Astrocyte of the spinal cord (primary cell): ENCODE measurements around the gene KIF1C.

Source experiments
- DNase-seq: peaks from one replicate; pipeline ENCODE4 v3.0.0; 2011; ENCODE audit warnings: low read depth, low spot score
- H3K4me3 ChIP-seq: 2 replicates; pipeline ENCODE4 v1.5.1; 2011; ENCODE audit warnings: low read depth, mild to moderate bottlenecking, low read length, moderate library complexity
- CTCF ChIP-seq: IDR thresholded peaks from 2 replicates; pipeline ENCODE4 v1.5.1; 2012; ENCODE audit warnings: low read depth, mild to moderate bottlenecking, low read length, inconsistent platforms
- in situ Hi-C: cut with HindIII; loops from 2 replicates; pipeline ENCODE4 v1.10.0; 2017; ENCODE audit warnings: low sequenced_read_pairs

Gene KIF1C

GRCh38 chr17:5077781-5078105 lies 80.0 kb downstream of the KIF1C start:
- TF ChIP-seq CTCF: no peak
- peak overlapping the region; percentile 68 for H3K4me3 ChIP-seq
- no peak for DNase-seq
- in situ Hi-C loops: no loop called here
